T1000 (cell line): ENCODE results near the gene CACNA1D.
"Not testable (repeated sequence)": the region's sequence is repeated elsewhere in the genome, so short reads cannot be mapped to it uniquely, and the experiment has no call there.

Experiments
- DNase-seq: peaks from one replicate; lab custom pipeline; 2025; ENCODE audit warnings: mixed read lengths; lab: John Stamatoyannopoulos, UW

The CACNA1D gene

GRCh38 chr3:53493963-53494791, at the start of gene CACNA1D:
TSS of gene CACNA1D (plus strand) at chr3:53494611. CDS start at chr3:53495167, 556 bp downstream.
- DNase-seq, result no peak

- DNase-seq, result no peak
Measured at GRCh38 chr3:53457068-53457467, 37.3 kb upstream of the CACNA1D start.

- DNase-seq, result no peak
Measured at GRCh38 chr3:53460326-53460725, 34.1 kb upstream of the CACNA1D start.

GRCh38 chr3:53464424-53464823, 30.0 kb upstream of the CACNA1D start:
- DNase-seq, result no peak

GRCh38 chr3:53469758-53470157, 24.7 kb upstream of the CACNA1D start:
- DNase-seq, result not testable (repeated sequence)

- DNase-seq, result no peak
Measured at GRCh38 chr3:53473422-53473821, 21.0 kb upstream of the CACNA1D start.

GRCh38 chr3:53476372-53476771, 18.0 kb upstream of the CACNA1D start:
- not testable (repeated sequence) for DNase-seq

- DNase-seq, result not testable (repeated sequence)
Measured at GRCh38 chr3:53477689-53478088, 16.7 kb upstream of the CACNA1D start.

GRCh38 chr3:53478166-53478830, 16.1 kb upstream of the CACNA1D start:
- DNase-seq, result no peak

GRCh38 chr3:53478921-53479664, 15.3 kb upstream of the CACNA1D start:
- no peak for DNase-seq

- no peak for DNase-seq
Measured at GRCh38 chr3:53482227-53482626, 12.2 kb upstream of the CACNA1D start.

- no peak for DNase-seq
Measured at GRCh38 chr3:53483821-53484220, 10.6 kb upstream of the CACNA1D start.

- DNase-seq, result no peak
Measured at GRCh38 chr3:53484984-53485383, 9.4 kb upstream of the CACNA1D start.

- no peak for DNase-seq
Measured at GRCh38 chr3:53485675-53486403, 8.6 kb upstream of the CACNA1D start.

- no peak for DNase-seq
Measured at GRCh38 chr3:53486961-53487654, 7.3 kb upstream of the CACNA1D start.

- no peak for DNase-seq
Measured at GRCh38 chr3:53489386-53489785, 5.0 kb upstream of the CACNA1D start.

- DNase-seq, result no peak
Measured at GRCh38 chr3:53489787-53490458, 4.5 kb upstream of the CACNA1D start.

- no peak for DNase-seq
Measured at GRCh38 chr3:53490459-53490968, 3.9 kb upstream of the CACNA1D start.

GRCh38 chr3:53491276-53491675, 3.1 kb upstream of the CACNA1D start:
- no peak for DNase-seq

- no peak for DNase-seq
Measured at GRCh38 chr3:53493595-53493962, 832 bp upstream of the CACNA1D start.

- no peak for DNase-seq
Measured at GRCh38 chr3:53495146-53495519, 722 bp downstream of the CACNA1D start.
